Colonic mucosa (tissue), 4 donors: ENCODE results near the gene ROR1. TPM values are rescaled to one million over a fixed set of nuclear protein-coding genes. Genes with fewer than 3 reads are reported as not detected.

Experiments
- DNase-seq: peaks from one replicate; pipeline ENCODE4 v3.0.0-alpha.2; 2020
- H3K27ac ChIP-seq: fragments of 200-600 bp; one replicate; pipeline ENCODE4 v1.8.0; 2021
- H3K27me3 ChIP-seq: fragments of 200-600 bp; one replicate; pipeline ENCODE4 v1.8.0; 2021
- H3K36me3 ChIP-seq: fragments of 200-600 bp; one replicate; pipeline ENCODE4 v1.8.0; 2021
- H3K4me1 ChIP-seq: fragments of 200-600 bp; one replicate; pipeline ENCODE4 v1.8.0; 2021; ENCODE audit warnings: mild to moderate bottlenecking
- H3K4me3 ChIP-seq: fragments of 200-600 bp; one replicate; pipeline ENCODE4 v1.8.0; 2021
- H3K9ac ChIP-seq, 2 donors: one replicate each; pipeline ENCODE4 v1.7.0; 2013; ENCODE audit warnings: control low read depth in 2 of 2, low read depth in 2 of 2, low read length in 2 of 2
- H3K9me3 ChIP-seq: fragments of 200-600 bp; one replicate; pipeline ENCODE4 v1.8.0; 2021
- intact Hi-C: fragments of 100-400 bp; cut with DNase I; formaldehyde crosslinking; loops from one replicate; pipeline ENCODE4 v1.14.1; 2022
- total RNA-seq, 2 donors: library from RNA; stranded (reverse); fragmentation: NEBNext Ultra II Directional in 1 of 2; extraction: Animal tissue kit (Norgen Biotek cat#: 25700) in 1 of 2; gene quantifications; one replicate each; pipeline ENCODE4 v1.2.1, GENCODE V29; 2021
- TF ChIP-seq, protein P1 (sequence below): fragments of 200-600 bp; IDR thresholded peaks from one replicate; pipeline ENCODE4 v1.8.0; 2022; ENCODE audit warnings: antibody characterized with exemption, mild to moderate bottlenecking
- donor health status: healthy.
- donor health status: DM: no; HTN: no; CAD: no.
- donor health status: DM: no; HTN: no; CAD: no.

The ROR1 gene
- total RNA-seq, 2 donors from 2014 or later = 5.1 to 6.8 TPM

DNA sequence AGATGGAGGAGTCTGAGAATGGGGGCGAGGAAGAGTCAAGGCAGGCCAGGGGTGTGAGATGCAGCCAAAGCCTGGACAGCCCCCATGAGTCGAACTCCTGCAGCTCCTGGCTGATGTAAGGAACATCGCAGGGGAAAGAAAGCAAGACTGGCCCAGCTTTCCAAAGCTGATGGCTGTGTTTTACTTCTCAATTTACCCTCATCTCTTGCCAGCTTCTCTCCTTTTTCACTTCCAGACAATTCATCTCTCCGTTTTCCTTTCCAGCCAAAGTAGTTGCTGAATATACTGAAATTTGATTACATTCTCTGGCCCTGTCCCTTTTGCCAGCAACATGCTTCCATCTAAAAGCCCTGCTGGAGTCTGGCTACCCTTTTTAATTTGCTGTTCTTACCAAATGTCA is 389.6 kb downstream of the ROR1 start:
- H3K9me3 ChIP-seq = no peaks in the 10 kb centered on the region
- intact Hi-C loops = no loop called here
- no peaks in the 10 kb centered on the region for H3K27me3 ChIP-seq
- TF ChIP-seq, protein P1, sequence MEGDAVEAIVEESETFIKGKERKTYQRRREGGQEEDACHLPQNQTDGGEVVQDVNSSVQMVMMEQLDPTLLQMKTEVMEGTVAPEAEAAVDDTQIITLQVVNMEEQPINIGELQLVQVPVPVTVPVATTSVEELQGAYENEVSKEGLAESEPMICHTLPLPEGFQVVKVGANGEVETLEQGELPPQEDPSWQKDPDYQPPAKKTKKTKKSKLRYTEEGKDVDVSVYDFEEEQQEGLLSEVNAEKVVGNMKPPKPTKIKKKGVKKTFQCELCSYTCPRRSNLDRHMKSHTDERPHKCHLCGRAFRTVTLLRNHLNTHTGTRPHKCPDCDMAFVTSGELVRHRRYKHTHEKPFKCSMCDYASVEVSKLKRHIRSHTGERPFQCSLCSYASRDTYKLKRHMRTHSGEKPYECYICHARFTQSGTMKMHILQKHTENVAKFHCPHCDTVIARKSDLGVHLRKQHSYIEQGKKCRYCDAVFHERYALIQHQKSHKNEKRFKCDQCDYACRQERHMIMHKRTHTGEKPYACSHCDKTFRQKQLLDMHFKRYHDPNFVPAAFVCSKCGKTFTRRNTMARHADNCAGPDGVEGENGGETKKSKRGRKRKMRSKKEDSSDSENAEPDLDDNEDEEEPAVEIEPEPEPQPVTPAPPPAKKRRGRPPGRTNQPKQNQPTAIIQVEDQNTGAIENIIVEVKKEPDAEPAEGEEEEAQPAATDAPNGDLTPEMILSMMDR = no peak
- no peak overlapping the region for H3K9ac ChIP-seq
- H3K4me1 ChIP-seq = no peaks in the 10 kb centered on the region
- no peak overlapping the region for H3K4me3 ChIP-seq
- no peak overlapping the region for H3K27ac ChIP-seq
- no peaks in the 10 kb centered on the region for H3K36me3 ChIP-seq
- no peak for DNase-seq

- no peak overlapping the region for H3K4me3 ChIP-seq
- intact Hi-C loops = no loop called here
- DNase-seq = no peak
- no peaks in the 10 kb centered on the region for H3K36me3 ChIP-seq
- H3K27me3 ChIP-seq = no peaks in the 10 kb centered on the region
- H3K4me1 ChIP-seq = no peaks in the 10 kb centered on the region
- no peaks in the 10 kb centered on the region for H3K9me3 ChIP-seq
- H3K9ac ChIP-seq = no peak overlapping the region
- H3K27ac ChIP-seq = no peak overlapping the region
- TF ChIP-seq, protein P1 = no peak
Observed at GRCh38 chr1:64163970-64164369, 390.2 kb downstream of the ROR1 start.

DNA sequence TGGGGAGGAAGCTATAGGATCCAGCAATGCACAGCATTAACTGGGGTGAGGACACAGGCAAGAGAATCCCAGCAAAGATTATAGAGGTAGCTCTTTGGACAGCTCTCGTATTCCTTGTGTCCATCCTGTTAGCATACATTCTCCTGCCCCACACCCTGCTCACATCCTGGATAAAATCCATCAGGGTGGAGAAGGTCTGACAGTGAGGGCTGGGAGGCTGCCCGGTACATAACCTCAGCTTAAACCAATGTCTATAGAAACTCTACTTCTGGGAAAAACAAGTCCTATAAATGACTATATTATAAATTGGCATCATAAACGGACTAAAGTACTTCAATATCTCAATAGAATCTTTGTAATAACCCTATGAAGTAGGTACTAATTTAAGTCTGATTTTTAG is 392.8 kb downstream of the ROR1 start:
- Histone ChIP-seq H3K27me3 (no peaks in the 10 kb centered on the region), H3K36me3 (no peaks in the 10 kb centered on the region), H3K4me1 (no peaks in the 10 kb centered on the region), H3K9ac (no peak overlapping the region), H3K4me3 (no peak overlapping the region), H3K9me3 (no peaks in the 10 kb centered on the region), H3K27ac (no peak overlapping the region)
- intact Hi-C loops = no loop called here
- DNase-seq = no peak
- TF ChIP-seq, protein P1 = no peak

DNA sequence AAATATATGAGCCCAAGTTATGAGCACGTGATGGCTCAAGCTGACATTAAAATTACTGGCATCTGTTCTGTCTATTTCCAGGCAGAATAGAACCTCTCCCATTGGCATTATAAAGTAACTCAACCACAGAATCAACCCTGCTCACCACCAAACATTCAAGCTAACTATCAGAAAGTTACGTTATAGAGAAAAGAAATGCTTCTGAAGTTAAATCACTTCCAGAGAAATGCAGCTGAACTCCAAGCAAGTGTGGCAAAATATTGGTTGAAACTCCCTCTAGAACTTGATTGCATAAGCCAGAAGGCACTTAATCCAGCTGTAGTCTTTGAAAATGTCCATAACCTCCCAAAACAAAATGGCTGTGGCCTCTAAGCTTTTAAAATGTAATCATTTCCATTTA is 393.4 kb downstream of the ROR1 start:
- Histone ChIP-seq H3K9me3 (no peaks in the 10 kb centered on the region), H3K9ac (no peak overlapping the region), H3K27ac (no peak overlapping the region), H3K4me3 (no peak overlapping the region), H3K27me3 (no peaks in the 10 kb centered on the region), H3K4me1 (no peaks in the 10 kb centered on the region), H3K36me3 (no peaks in the 10 kb centered on the region)
- no peak for DNase-seq
- TF ChIP-seq, protein P1 = no peak
- intact Hi-C loops = no loop called here

- no peaks in the 10 kb centered on the region for H3K27me3 ChIP-seq
- H3K4me1 ChIP-seq = no peaks in the 10 kb centered on the region
- no peak for DNase-seq
- H3K36me3 ChIP-seq = no peaks in the 10 kb centered on the region
- H3K9ac ChIP-seq = no peak overlapping the region
- no peaks in the 10 kb centered on the region for H3K9me3 ChIP-seq
- intact Hi-C loops = no loop called here
- no peak overlapping the region for H3K4me3 ChIP-seq
- no peak overlapping the region for H3K27ac ChIP-seq
- TF ChIP-seq, protein P1 = no peak
Observed at GRCh38 chr1:64171246-64171645, 397.4 kb downstream of the ROR1 start.
